GM12865 (cell line): ENCODE data around the gene ZNF425.
A peak's percentile ranks its signal among the peaks of the same experiment; 100 is the strongest.
"Not testable (repeated sequence)": the region's sequence is repeated elsewhere in the genome, so short reads cannot be mapped to it uniquely, and the experiment has no call there.

ENCODE experiments used
- DNase-seq: peaks from one replicate; pipeline ENCODE4 v3.0.0; 2010; ENCODE audit warnings: low read depth
- H3K4me3 ChIP-seq: 2 replicates; pipeline ENCODE4 v1.5.1; 2011; ENCODE audit warnings: mild to moderate bottlenecking, low read depth, low read length, control low read depth
- CTCF ChIP-seq: IDR thresholded peaks from 2 replicates; pipeline ENCODE4 v1.5.1; 2011; ENCODE audit warnings: low read length, control low read depth, low read depth, inconsistent platforms; ENCODE audit not compliant: insufficient read depth; ENCODE audit errors: missing control alignments

The ZNF425 gene

DNA sequence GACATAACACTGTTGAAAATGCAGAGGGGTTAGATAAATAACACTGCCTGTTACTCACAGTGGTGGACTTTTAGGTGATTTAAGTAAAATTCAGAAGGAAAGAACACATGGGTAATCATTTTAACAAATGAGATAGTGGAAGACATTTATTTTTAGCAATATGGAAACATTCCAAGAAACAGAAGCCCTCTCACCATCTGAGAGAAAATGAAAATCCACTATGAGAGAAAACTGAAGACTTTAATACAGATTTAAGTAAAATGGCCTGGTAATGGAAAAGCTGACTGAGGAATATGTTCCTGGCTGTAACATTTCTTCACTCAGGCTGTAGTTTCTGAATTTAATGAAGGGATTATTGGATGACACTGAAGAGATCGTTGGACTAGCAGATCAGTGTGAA, 23.5 kb downstream of the ZNF425 start:
- H3K4me3 ChIP-seq, result no peak overlapping the region
- TF ChIP-seq CTCF, result no peak
- no peak for DNase-seq

GRCh38 chr7:149100821-149101220, 25.3 kb downstream of the ZNF425 start:
- no peak for DNase-seq
- no peak overlapping the region for H3K4me3 ChIP-seq
- TF ChIP-seq CTCF, result no peak

GRCh38 chr7:149099058-149099457, 27.1 kb downstream of the ZNF425 start:
- DNase-seq, result no peak
- H3K4me3 ChIP-seq, result no peak overlapping the region
- no peak for TF ChIP-seq CTCF

- H3K4me3 ChIP-seq, result no peak overlapping the region
- DNase-seq, result no peak
- TF ChIP-seq CTCF, result no peak
Measured at GRCh38 chr7:149097088-149097487, 29.0 kb downstream of the ZNF425 start.

DNA sequence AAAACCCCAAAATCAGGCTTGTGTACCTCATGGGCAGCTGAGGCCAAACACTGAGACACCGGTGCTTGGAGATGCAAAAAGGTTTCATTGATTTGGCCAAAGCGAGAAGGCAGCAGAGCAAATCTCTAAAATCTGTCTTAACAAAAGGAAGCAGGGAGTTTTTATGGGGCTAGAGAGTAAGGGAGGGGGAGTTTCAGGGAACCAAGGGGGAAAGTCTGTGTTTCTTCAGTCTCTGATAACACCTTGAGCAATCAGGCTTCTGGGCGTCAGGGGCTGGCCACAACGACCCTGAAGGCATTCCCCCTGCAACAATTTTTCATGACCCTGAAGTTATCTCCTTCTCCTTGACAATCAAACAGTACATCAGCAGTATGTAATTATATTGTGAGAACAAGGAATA, 32.9 kb downstream of the ZNF425 start:
- no peak overlapping the region for H3K4me3 ChIP-seq
- TF ChIP-seq CTCF, result no peak
- peak; percentile 49 for DNase-seq

- not testable (repeated sequence) for H3K4me3 ChIP-seq, DNase-seq
Measured at GRCh38 chr7:149092244-149092643, 33.9 kb downstream of the ZNF425 start.

GRCh38 chr7:149090397-149091195, 35.5 kb downstream of the ZNF425 start, which contains the start of gene ZNF786:
Gene ZNF786, minus strand, starts transcription at chr7:149090718. Its CDS starts 78 bp downstream, at chr7:149090640.
- DNase-seq, result peak; percentile 97
- H3K4me3 ChIP-seq, result peak within 1 kb of the TSS; percentile 71
- TF ChIP-seq CTCF, result peak; percentile 86
